ENCODE measurements around the gene UNC80. TPM values are rescaled to one million over a fixed set of nuclear protein-coding genes. Genes with fewer than 3 reads are reported as not detected.

Gene UNC80
- total RNA-seq, 2 donors from 2014 or later: not detected

DNA sequence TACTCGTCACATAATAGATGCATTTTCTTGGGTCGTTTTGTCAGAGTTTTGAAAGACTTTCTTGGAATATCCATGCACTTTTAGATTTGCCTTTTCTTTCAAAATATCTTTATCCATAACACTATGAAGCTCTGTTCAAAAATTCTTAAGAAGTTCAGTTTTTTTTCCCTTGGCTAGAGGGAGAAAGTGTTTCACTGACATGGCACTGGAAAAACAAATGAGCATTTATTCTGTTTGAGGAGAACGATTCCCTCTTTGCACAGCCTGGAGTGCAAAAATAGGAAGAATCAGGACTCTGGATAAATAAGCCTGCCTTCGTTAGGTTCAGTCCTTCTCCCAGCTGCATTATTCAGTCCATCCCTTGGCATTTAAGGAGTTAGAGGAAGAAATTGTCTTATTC lies 139.9 kb downstream of the UNC80 start:
- H3K27me3 Mint-ChIP-seq: peaks cover 14% of the 10 kb centered on the region
- H3K4me3 Mint-ChIP-seq: no peak overlapping the region
- H3K4me1 Mint-ChIP-seq: no peaks in the 10 kb centered on the region
- no peaks in the 10 kb centered on the region for H3K36me3 Mint-ChIP-seq (ENCODE audit: low read depth)
- peaks cover 5% of the 10 kb centered on the region for H3K9me3 Mint-ChIP-seq
- ATAC-seq (replicated peaks): no peak
- no peak overlapping the region for H3K27ac Mint-ChIP-seq

GRCh38 chr2:209913786-209914345 lies 142.2 kb downstream of the UNC80 start:
- no peaks in the 10 kb centered on the region for H3K36me3 Mint-ChIP-seq (ENCODE audit: low read depth)
- peaks cover 14% of the 10 kb centered on the region for H3K27me3 Mint-ChIP-seq
- no peaks in the 10 kb centered on the region for H3K4me1 Mint-ChIP-seq
- ATAC-seq (replicated peaks): no peak
- H3K27ac Mint-ChIP-seq: no peak overlapping the region
- peaks cover 5% of the 10 kb centered on the region for H3K9me3 Mint-ChIP-seq
- H3K4me3 Mint-ChIP-seq: no peak overlapping the region

- no peak for ATAC-seq (replicated peaks)
- Mint-ChIP-seq H3K4me1 (no peaks in the 10 kb centered on the region), H3K4me3 (no peak overlapping the region), H3K9me3 (no peaks in the 10 kb centered on the region), H3K27ac (no peak overlapping the region), H3K27me3 (peaks cover 8% of the 10 kb centered on the region), H3K36me3 (ENCODE audit: low read depth) (no peaks in the 10 kb centered on the region)
Measured at GRCh38 chr2:209917154-209917771, 145.6 kb downstream of the UNC80 start.

DNA sequence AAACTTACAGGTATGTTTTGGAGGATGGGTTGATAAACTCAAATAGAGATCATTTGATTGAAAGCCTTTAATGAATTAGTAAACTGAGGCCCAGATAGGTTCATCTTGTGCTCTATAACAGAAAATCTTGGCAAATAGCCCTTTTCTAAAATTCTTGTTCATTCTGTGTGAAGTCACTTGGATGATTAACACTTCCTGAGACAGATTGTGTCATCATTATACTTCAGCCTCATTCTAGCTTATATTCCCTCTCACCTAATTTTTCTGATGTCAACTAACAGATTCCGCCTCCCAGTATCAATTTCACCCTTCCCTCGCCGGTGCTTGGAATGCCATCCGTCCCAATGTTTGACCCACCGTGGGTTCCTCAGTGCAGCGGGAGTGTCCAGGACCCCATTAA lies 146.6 kb downstream of the UNC80 start:
- ATAC-seq (replicated peaks): no peak
- Mint-ChIP-seq H3K4me3 (no peak overlapping the region), H3K27me3 (peaks cover 8% of the 10 kb centered on the region), H3K4me1 (no peaks in the 10 kb centered on the region), H3K36me3 (ENCODE audit: low read depth) (no peaks in the 10 kb centered on the region), H3K27ac (no peak overlapping the region), H3K9me3 (no peaks in the 10 kb centered on the region)

GRCh38 chr2:209922116-209922515 lies 150.5 kb downstream of the UNC80 start:
- H3K27me3 Mint-ChIP-seq: peaks cover 14% of the 10 kb centered on the region
- no peak overlapping the region for H3K4me3 Mint-ChIP-seq
- no peak overlapping the region for H3K27ac Mint-ChIP-seq
- no peaks in the 10 kb centered on the region for H3K9me3 Mint-ChIP-seq
- no peaks in the 10 kb centered on the region for H3K4me1 Mint-ChIP-seq
- ATAC-seq (replicated peaks): no peak
- H3K36me3 Mint-ChIP-seq (ENCODE audit: low read depth): no peaks in the 10 kb centered on the region

DNA sequence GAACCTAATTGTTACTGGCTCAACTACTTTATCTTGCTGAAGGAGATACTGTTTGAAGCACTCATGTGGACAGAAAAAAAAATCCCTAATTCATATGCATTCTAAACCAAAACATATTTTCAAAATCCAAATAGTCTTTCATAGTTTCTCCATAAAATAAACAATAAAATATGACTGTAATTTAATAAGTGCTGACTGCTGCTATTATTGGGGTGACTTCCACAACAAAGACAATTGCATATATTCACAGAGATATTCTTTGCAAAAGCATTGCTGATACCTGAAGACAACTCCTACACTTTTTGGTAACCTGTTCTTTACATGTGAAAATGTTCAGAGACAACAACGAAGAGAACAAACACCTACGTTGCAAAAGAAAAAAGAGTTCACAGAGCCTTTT lies 157.7 kb downstream of the UNC80 start:
- Mint-ChIP-seq H3K4me3 (no peak overlapping the region), H3K4me1 (no peaks in the 10 kb centered on the region), H3K27ac (no peak overlapping the region), H3K36me3 (ENCODE audit: low read depth) (no peaks in the 10 kb centered on the region), H3K9me3 (no peaks in the 10 kb centered on the region), H3K27me3 (peaks cover 25% of the 10 kb centered on the region)
- no peak for ATAC-seq (replicated peaks)

- Mint-ChIP-seq H3K4me1 (no peaks in the 10 kb centered on the region), H3K27me3 (peaks cover 17% of the 10 kb centered on the region), H3K27ac (no peak overlapping the region), H3K9me3 (no peaks in the 10 kb centered on the region), H3K4me3 (no peak overlapping the region), H3K36me3 (ENCODE audit: low read depth) (no peaks in the 10 kb centered on the region)
- ATAC-seq (replicated peaks): no peak
Measured at GRCh38 chr2:209933499-209934483, 162.2 kb downstream of the UNC80 start.

DNA sequence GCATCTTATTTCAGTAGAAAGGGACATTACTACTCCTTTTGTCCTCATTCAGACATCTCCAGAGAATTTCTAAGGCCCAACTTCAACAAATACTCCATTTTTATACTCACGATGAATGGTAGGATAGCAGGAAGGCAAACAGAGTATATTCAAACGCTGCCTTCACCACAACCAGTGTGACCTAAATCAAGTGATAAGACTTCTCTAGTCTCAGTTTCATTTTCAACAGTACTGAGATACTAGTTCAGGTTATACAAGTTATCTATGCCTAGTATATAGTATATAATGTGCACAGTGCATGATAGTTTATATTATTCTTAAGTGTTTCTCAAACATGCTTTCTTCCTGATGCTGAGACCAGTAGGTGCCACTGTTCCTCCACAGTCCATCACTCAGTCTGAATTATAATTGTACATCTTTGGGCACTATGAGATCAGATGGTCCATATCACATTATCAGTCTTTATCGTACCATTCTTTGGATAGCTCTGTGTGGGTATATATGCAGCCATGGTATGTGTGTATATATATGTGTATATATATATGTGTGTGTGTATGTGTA lies 164.6 kb downstream of the UNC80 start:
- Mint-ChIP-seq H3K27ac (no peak overlapping the region), H3K36me3 (ENCODE audit: low read depth) (no peaks in the 10 kb centered on the region), H3K4me1 (no peaks in the 10 kb centered on the region), H3K4me3 (no peak overlapping the region), H3K9me3 (no peaks in the 10 kb centered on the region), H3K27me3 (peaks cover 19% of the 10 kb centered on the region)
- no peak for ATAC-seq (replicated peaks)

DNA sequence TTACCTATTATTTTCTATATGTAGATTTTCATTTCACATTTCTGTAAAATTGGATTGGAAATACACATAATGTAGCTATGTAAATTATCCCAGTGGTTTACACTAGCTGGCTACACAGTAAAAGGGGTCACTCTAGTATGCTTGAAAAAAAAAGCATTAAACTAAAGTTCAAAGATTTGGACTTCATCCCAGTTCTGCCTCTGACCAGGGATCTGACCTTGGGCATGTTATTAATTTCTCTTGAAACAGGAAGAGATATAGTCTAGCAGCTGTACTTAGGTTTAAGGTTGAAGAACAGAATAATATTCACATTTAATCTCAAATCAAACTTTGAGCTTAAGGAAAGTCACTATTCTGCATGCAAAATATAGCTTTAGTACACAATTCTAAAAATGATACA lies 166.3 kb downstream of the UNC80 start:
- ATAC-seq (replicated peaks): no peak
- H3K4me1 Mint-ChIP-seq: no peaks in the 10 kb centered on the region
- H3K27me3 Mint-ChIP-seq: peaks cover 15% of the 10 kb centered on the region
- no peak overlapping the region for H3K4me3 Mint-ChIP-seq
- H3K27ac Mint-ChIP-seq: no peak overlapping the region
- H3K9me3 Mint-ChIP-seq: no peaks in the 10 kb centered on the region
- H3K36me3 Mint-ChIP-seq (ENCODE audit: low read depth): no peaks in the 10 kb centered on the region

DNA sequence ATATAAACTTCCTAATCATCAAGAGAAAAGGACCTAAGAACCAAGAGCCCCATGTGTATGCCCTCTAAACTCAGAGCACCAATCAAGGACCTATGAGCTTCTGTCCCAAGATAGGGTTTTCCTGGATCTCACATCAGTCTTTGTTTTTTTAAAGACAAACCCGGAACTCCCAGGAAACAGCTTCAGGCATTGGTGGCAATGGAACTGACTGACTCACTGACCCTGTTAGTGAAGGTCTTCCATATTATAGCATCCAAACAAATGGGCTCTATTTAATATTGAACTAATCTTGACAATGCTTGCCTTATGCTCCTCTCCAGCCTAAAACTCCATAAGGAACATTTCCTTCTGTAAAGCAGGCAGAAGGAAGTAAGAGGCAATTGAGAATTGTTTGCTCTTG lies 167.3 kb downstream of the UNC80 start:
- Mint-ChIP-seq H3K4me1 (no peaks in the 10 kb centered on the region), H3K36me3 (ENCODE audit: low read depth) (no peaks in the 10 kb centered on the region), H3K4me3 (no peak overlapping the region), H3K27ac (no peak overlapping the region), H3K27me3 (peaks cover 15% of the 10 kb centered on the region), H3K9me3 (no peaks in the 10 kb centered on the region)
- ATAC-seq (replicated peaks): no peak

DNA sequence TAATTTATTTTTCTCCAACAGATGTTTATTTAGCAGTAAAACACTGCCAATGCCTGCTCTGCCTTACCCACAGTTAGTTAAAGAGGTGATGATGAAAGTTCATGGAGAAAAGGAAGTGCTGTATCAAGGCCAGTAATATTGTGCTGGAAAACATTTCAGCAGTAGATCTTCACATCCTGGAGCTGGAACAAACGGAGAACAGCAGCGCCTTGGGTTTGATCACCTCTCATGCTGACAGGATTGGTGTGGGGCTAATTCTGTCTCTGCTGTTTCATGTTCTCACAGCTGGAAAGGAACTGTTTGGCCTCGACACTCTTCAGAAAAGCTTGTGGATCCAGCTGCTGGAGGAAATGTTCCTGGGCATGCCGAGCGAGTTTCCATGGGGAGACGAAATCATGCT lies 169.3 kb downstream of the UNC80 start:
- H3K9me3 Mint-ChIP-seq: no peaks in the 10 kb centered on the region

GRCh38 chr2:209942426-209942825 lies 170.8 kb downstream of the UNC80 start:
- no peaks in the 10 kb centered on the region for H3K4me1 Mint-ChIP-seq
- H3K9me3 Mint-ChIP-seq: no peaks in the 10 kb centered on the region
- H3K27me3 Mint-ChIP-seq: peaks cover 19% of the 10 kb centered on the region
- H3K36me3 Mint-ChIP-seq (ENCODE audit: low read depth): no peaks in the 10 kb centered on the region
- no peak overlapping the region for H3K4me3 Mint-ChIP-seq
- ATAC-seq (replicated peaks): no peak
- H3K27ac Mint-ChIP-seq: no peak overlapping the region

More for the DNA sequence above, 169.3 kb downstream of the UNC80 start:
- Mint-ChIP-seq H3K4me1 (no peaks in the 10 kb centered on the region), H3K27me3 (peaks cover 15% of the 10 kb centered on the region), H3K4me3 (no peak overlapping the region), H3K27ac (no peak overlapping the region), H3K36me3 (ENCODE audit: low read depth) (no peaks in the 10 kb centered on the region)
- no peak for ATAC-seq (replicated peaks)

GRCh38 chr2:209942936-209943605 lies 171.4 kb downstream of the UNC80 start:
- H3K27ac Mint-ChIP-seq: no peak overlapping the region
- ATAC-seq (replicated peaks): no peak
- no peak overlapping the region for H3K4me3 Mint-ChIP-seq
- no peaks in the 10 kb centered on the region for H3K9me3 Mint-ChIP-seq
- no peaks in the 10 kb centered on the region for H3K4me1 Mint-ChIP-seq
- H3K27me3 Mint-ChIP-seq: peaks cover 19% of the 10 kb centered on the region
- no peaks in the 10 kb centered on the region for H3K36me3 Mint-ChIP-seq (ENCODE audit: low read depth)

DNA sequence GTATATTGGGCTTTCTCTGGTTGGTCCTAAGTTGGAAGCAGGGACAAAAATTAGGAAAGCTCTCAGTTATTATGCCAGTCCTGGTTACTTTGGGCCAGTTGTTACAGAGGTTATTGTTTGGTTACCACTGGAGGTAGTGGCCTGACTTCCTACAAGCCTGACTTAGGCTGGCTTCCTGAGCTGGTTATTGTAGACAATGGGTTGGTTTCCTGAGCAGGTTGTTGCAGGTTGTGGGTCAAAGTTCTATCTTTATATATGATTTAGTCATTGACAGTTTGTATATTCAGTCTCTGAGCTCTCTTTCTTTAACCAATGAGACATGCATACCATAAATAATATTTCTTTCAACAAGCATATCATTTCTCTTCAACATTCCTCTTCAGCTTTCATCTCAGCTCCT lies 172.1 kb downstream of the UNC80 start:
- H3K4me3 Mint-ChIP-seq: no peak overlapping the region
- no peaks in the 10 kb centered on the region for H3K9me3 Mint-ChIP-seq
- no peaks in the 10 kb centered on the region for H3K4me1 Mint-ChIP-seq
- no peaks in the 10 kb centered on the region for H3K36me3 Mint-ChIP-seq (ENCODE audit: low read depth)
- H3K27me3 Mint-ChIP-seq: peaks cover 16% of the 10 kb centered on the region
- no peak overlapping the region for H3K27ac Mint-ChIP-seq
- ATAC-seq (replicated peaks): no peak
